Neural cell (in vitro differentiated cells): ENCODE data around the gene SLC17A7.

Experiments used
- EZH2 ChIP-seq: fragments of 200-600, 300-800 bp; shearing (Covaris generic), sonication (generic); IDR thresholded peaks from 2 replicates; pipeline ENCODE4 v1.6.1; 2014; ENCODE audit warnings: antibody characterized with exemption, low read length, borderline replicate concordance, mild to moderate bottlenecking; ENCODE audit not compliant: insufficient read depth, poor library complexity, severe bottlenecking
- TAF1 ChIP-seq: IDR thresholded peaks from 2 replicates; pipeline ENCODE4 v1.6.1; 2012; ENCODE audit warnings: low read depth
- TF ChIP-seq, protein P1 (sequence below): IDR thresholded peaks from 2 replicates; pipeline ENCODE4 v1.6.1; 2012; ENCODE audit warnings: borderline replicate concordance

DNA sequence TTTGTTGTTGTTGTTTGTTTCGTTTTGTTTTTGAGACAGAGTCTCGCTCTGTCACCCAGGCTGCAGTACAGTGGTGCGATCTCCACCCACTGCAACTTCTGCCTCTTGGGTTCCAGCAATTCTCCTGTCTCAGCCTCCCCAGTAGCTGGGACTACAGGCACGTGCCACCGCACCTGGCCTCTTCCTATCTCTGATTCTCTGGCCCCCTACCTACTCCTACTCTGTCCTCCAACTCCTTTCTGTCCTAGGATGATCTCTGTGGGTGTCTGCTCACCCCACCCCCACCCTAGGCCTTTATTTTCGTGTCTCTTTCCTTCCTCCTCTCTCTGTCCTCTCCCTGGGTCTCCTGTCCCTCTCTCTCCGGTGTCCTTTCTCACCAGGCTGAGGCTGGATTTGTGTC is 9.1 kb upstream of the SLC17A7 start:
- TF ChIP-seq EZH2 (no peak), TAF1 (no peak)
- TF ChIP-seq, protein P1, sequence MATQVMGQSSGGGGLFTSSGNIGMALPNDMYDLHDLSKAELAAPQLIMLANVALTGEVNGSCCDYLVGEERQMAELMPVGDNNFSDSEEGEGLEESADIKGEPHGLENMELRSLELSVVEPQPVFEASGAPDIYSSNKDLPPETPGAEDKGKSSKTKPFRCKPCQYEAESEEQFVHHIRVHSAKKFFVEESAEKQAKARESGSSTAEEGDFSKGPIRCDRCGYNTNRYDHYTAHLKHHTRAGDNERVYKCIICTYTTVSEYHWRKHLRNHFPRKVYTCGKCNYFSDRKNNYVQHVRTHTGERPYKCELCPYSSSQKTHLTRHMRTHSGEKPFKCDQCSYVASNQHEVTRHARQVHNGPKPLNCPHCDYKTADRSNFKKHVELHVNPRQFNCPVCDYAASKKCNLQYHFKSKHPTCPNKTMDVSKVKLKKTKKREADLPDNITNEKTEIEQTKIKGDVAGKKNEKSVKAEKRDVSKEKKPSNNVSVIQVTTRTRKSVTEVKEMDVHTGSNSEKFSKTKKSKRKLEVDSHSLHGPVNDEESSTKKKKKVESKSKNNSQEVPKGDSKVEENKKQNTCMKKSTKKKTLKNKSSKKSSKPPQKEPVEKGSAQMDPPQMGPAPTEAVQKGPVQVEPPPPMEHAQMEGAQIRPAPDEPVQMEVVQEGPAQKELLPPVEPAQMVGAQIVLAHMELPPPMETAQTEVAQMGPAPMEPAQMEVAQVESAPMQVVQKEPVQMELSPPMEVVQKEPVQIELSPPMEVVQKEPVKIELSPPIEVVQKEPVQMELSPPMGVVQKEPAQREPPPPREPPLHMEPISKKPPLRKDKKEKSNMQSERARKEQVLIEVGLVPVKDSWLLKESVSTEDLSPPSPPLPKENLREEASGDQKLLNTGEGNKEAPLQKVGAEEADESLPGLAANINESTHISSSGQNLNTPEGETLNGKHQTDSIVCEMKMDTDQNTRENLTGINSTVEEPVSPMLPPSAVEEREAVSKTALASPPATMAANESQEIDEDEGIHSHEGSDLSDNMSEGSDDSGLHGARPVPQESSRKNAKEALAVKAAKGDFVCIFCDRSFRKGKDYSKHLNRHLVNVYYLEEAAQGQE, result no peak
